ENCODE data around the gene NPC2.

NPC2 gene

DNA sequence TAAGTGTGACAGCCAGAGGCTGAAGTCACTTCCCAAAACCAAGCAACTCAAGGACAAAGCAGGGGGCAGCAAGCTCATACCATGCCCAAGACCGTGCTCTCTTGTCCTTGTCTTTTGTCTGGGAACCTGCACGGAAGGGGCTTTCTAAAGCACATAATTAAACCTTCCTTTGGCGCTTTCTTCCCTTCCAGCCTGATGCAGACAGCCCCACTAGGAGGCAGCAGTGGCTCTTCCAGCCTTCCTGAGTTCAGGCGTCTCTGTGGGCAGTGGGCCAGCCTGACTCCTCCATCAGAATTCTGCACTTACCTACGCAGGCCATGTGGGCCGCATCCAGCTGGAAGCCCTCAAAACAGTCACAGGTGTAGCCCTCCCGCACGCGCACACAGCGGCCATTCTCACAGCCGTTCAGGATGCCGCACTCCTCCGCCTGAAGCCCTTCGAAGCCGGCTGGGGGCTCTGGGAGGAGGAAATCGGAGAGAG lies 8.1 kb upstream of the NPC2 start:
- TF ChIP-seq CTCF (IDR thresholded peaks at IDR 0.05; ENCODE audit: borderline replicate concordance, control extremely low read depth, extremely low read depth, insufficient read depth, missing control alignments), result peak; percentile 15
- in situ Hi-C loops (cut with MboI; ENCODE audit: low sequenced_read_pairs, unreplicated experiment), result no loop called here
- DNase-seq (ENCODE audit: low spot score), result no peak

- DNase-seq (ENCODE audit: low spot score), result no peak
- no peak for TF ChIP-seq CTCF (IDR thresholded peaks at IDR 0.05; ENCODE audit: borderline replicate concordance, control extremely low read depth, extremely low read depth, insufficient read depth, missing control alignments)
- in situ Hi-C loops (cut with MboI; ENCODE audit: low sequenced_read_pairs, unreplicated experiment), result no loop called here
Measured at GRCh38 chr14:74500417-74501134, 7.5 kb upstream of the NPC2 start.

DNA sequence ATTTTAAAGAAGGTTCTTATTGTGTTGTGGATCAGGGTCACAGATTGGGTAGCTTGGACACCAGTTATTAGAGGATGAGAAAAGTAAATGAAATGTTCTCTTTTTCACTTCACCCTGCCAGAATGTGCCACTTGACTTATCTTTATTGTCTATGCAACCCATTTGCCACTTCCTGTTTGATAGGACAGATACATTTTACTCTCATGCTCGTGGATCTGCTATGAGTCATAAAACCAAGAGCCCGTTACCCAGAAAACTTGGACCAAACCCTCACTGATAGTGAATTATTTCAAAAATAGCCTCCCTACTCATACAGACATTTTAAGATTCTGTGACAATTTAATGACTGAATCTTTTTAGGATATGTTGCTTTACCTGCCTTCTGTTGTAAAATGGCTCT lies 2.3 kb upstream of the NPC2 start:
- no peak for TF ChIP-seq CTCF (IDR thresholded peaks at IDR 0.05; ENCODE audit: borderline replicate concordance, control extremely low read depth, extremely low read depth, insufficient read depth, missing control alignments)
- in situ Hi-C loops (cut with MboI; ENCODE audit: low sequenced_read_pairs, unreplicated experiment), result no loop called here
- no peak for DNase-seq (ENCODE audit: low spot score)

GRCh38 chr14:74493343-74494261 lies 497 bp upstream of the NPC2 start, which contains the start of gene ISCA2:
Gene ISCA2 (plus strand): TSS chr14:74493765. CDS start chr14:74493775, 10 bp downstream.
- in situ Hi-C loops (cut with MboI; ENCODE audit: low sequenced_read_pairs, unreplicated experiment), result no loop called here
- DNase-seq (ENCODE audit: low spot score), result peak; percentile 99
- no peak for TF ChIP-seq CTCF (IDR thresholded peaks at IDR 0.05; ENCODE audit: borderline replicate concordance, control extremely low read depth, extremely low read depth, insufficient read depth, missing control alignments)

- in situ Hi-C loops (cut with MboI; ENCODE audit: low sequenced_read_pairs, unreplicated experiment), result no loop called here
- no peak for DNase-seq (ENCODE audit: low spot score)
- TF ChIP-seq CTCF (IDR thresholded peaks at IDR 0.05; ENCODE audit: borderline replicate concordance, control extremely low read depth, extremely low read depth, insufficient read depth, missing control alignments), result peak; percentile 31
Measured at GRCh38 chr14:74491956-74492775, 939 bp downstream of the NPC2 start.

DNA sequence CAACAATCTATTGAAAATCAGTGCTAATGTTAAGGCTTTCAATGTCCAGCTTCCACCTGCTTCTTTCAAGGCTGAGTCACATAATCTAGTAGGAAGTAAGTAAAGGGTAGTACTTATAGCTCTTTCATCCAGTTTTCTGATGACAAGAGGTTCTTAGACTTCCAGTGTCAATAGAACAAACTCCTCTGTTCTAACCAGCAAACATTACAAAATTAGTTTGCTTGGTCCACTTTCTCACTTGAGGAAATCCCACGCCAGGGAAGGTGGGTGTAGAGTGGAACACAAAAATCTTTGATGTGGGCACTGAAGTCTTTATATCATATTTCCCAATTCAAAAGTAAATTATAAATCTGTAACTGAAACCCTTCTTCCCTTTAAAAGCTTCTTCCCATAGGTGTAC lies 2.6 kb downstream of the NPC2 start:
- TF ChIP-seq CTCF (IDR thresholded peaks at IDR 0.05; ENCODE audit: borderline replicate concordance, control extremely low read depth, extremely low read depth, insufficient read depth, missing control alignments), result no peak
- DNase-seq (ENCODE audit: low spot score), result no peak
- in situ Hi-C loops (cut with MboI; ENCODE audit: low sequenced_read_pairs, unreplicated experiment), result no loop called here

Data from GM13976 (cell line).